Head of caudate nucleus (tissue), 42 donors: Measurements from ENCODE around the gene AGO3.
"Not testable (repeated sequence)": the region's sequence is repeated elsewhere in the genome, so short reads cannot be mapped to it uniquely, and the experiment has no call there.

Source experiments
- DNase-seq, 42 donors: peaks; one replicate each; pipeline versions ENCODE4 v3.0.0 to v3.0.0-alpha.2; 2020 to 2021; ENCODE audit warnings: mixed read lengths in 7 of 42
- intact Hi-C: fragments of 100-400 bp; cut with DNase I; formaldehyde crosslinking; loops from one replicate; pipeline ENCODE4 v1.15.0; 2022

The AGO3 gene

DNA sequence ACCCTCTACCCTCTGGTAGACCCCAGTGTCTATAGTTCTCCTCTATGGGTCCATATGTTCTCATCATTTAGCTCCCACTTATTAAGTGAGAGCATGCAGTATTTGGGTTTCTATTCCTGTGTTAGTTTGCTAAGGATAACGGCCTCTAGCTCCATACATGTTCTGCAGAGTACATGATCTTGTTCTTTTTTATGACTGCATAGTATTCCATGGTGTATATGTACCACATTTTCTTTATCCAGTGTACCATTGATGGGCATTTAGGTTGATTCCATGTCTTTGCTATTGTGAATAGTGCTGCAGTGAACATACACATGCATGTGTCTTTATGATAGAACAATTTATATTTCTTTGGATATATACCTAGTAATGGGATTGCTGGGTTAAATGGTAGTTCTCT is 33.4 kb downstream of the AGO3 start:
- DNase-seq, intact Hi-C loops: not testable (repeated sequence)

DNA sequence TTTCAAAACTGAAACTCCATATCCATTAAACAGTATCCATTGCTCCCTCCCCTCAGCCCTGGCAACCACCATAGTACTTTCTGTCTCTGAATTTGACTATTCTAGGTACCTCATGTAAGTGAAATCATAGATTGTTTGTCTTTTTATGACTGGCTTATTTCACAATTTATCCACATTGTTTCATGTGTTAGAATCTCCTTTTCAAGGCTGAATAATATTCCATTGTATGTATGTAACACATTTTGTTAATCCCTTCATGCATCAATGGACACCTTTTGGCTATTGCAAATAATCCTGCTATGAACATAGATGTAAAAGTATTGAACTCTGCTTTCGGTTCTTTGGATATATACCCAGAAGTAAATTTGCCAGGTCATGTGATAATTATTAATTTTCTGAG is 37.5 kb downstream of the AGO3 start:
- intact Hi-C loops, result no loop called here
- no peak for DNase-seq

DNA sequence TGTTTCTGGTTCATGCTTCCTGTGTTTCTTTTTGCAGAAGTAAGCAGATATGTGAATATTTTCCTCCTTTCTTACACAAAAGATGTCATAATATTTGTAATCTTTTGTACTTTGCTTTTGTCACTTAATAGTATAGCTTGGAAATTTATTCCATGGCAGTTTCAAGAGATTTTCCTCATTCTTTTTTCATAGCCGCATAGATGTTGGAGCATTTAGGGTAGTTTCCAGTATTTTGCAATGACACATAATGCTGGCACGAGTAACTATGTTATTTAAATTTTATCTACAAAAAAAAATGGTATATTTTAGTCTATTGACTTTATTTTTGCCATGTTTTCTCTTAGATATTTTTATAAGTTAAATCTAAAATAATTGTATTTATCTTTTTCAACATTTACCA is 40.7 kb downstream of the AGO3 start:
- no peak for DNase-seq
- intact Hi-C loops, result no loop called here

DNA sequence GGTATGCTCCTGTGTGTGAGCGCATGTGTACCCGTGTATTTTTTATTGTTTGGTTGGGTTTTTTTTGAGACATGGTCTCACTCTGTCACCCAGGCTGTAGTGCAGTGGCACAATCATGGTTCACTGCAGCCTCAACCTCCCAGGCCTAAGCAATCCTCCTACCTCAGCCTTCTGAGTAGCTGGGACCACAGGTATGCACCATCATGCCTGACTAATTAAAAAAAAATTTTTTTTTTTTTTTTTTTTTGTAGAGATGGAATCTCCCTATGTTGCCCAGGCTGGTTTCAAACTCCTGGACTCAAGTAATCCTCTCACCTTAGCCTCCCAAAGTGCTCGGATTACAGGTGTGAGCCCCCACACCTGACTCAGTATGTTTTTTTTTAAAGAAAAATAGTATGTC is 41.7 kb downstream of the AGO3 start:
- DNase-seq, intact Hi-C loops: not testable (repeated sequence)

DNA sequence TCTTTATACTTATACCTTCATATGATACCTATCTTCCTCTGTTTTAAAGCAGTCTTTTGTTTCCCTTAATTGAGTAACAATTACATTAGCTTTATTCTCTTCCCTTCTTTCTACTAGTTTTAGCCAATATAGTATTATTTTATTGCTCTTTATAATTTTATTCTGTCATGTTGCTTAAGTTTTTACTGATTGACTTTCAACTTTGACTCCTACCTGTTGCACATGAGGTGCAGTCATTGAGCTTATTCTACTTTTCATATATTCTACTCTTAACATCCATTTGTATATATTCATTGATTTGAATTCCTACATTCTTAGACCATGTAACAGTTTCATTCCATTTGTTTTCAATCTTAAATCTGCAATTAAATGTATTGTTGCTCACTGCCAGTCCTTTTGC is 49.2 kb downstream of the AGO3 start:
- no peak for DNase-seq
- intact Hi-C loops, result no loop called here

DNA sequence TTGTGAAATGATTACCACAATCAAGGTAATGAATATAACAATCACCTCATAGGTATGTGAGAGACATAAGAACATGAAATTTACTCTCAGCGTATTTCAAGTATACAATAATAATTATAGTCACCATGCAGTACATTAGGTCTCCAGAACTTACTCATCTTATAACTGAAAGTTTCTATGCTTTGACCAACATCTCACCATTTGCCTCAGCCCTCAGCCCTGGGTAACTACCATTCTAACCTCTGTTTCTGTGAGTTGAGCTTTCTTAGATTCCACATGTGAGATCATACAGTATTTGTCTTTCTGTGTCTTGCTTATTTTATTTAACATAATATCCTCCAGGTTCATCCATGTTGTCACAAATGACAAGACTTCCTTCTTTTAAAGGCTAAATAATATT is 57.3 kb downstream of the AGO3 start:
- DNase-seq, result no peak
- intact Hi-C loops, result no loop called here

DNA sequence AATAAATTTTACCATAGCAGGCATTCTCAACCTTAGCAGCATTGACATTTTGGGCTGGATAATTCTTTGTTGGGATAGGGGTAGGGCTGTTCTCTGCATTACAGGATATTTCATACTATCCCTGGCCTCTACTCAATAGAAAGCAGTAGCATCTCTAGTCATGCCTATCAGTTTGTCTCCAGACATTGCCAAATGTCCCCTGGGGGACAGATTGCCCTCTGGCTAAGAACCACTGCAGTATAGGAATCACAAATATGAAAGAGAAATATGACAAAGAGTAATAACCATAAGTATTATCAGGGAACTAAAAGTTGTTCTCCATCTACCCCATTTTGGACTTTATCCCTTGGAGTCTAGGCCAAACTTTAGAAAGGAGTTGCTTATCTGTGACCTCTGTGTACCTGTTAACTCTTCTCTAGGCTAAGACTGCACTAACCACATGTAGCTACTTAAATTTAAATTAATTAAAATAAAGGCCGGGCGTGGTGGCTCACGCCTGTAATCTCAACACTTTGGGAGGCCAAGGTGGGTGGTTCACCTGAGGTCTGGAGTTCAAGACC is 76.1 kb downstream of the AGO3 start:
- DNase-seq, result no peak
- intact Hi-C loops, result no loop called here

DNA sequence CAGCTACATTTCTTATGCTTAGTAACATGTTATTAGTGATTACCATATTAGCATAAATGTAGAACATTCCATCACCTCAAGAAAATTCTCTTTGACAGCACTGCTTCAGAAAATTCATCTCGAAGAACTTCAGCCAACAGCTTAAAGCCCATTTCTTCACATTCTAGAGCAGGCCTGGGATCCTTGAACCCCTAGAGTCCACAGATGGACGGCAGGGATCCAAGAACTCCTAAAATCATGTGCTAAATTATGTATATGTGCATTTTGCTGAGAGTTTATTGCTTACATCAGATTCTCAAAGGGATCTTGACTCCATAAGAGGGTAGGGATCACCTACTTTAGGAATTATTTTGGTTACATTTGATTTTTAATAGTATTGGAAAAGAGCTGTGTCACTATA is 76.8 kb downstream of the AGO3 start:
- no peak for DNase-seq
- intact Hi-C loops, result no loop called here

DNA sequence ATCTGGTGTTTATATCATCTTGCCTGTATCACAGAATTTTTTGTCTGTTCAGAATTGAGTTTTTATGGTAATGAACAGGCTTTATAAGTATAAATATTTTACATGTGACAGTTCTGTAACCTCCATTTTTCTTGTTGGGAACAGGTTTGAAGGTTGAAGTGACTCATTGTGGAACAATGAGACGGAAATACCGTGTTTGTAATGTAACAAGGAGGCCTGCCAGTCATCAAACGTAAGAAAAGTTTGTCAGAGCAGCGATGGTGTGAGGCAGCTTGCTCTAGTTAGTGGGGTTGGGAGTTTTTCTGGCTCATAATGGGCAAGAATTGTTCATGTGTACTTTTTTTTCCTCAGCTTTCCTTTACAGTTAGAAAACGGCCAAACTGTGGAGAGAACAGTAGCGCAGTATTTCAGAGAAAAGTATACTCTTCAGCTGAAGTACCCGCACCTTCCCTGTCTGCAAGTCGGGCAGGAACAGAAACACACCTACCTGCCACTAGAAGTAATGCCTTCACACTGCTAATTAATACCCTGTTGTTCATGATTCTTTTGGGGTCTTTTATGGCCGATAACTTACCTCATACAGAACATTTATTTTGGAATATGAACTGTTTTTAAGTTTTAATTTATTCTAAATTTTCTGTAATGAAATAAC is 77.8 kb downstream of the AGO3 start:
- intact Hi-C loops, result no loop called here
- no peak for DNase-seq

DNA sequence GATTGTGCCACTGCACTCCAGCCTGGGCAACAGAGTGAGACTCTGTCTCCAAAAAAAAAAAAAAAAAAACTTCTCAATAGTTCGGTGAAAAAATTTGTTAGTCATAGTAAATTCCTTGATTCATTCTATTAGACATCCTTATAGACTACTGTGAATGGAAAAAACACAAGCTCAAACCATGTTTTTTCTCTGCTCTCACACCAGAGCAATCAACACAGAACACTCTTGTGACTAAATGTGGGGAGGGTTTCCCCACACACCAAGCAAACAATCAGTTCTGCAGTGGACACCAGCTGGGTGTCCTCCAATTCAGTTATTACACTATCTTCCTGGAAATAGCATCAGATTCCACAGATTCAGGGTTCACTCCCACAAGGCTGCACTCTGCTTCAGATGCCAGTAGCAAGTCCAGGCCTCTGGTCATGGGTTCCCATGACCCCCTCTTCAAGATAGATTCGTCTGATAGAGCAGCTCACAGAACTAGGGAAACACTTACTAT is 83.9 kb downstream of the AGO3 start:
- no peak for DNase-seq

DNA sequence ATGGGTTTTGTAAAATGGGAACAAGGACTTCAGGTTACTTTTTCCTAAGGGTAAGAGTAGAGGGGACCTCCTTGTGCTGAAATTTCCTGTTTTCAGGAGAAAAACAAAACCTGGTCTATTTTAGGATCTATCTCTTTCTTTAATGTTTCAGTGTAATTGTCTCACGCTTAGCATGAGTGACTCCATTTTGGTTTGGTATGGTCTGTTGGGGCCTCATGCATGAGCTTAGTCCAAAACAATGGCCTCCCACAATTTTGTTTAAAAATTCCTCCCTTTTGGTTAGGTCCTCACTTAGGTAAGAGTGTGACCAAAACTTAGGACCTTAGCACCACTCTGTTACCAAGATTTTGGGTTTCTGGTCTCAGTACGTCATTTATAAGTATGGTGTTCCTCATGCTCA is 85.8 kb downstream of the AGO3 start:
- DNase-seq, result no peak
- intact Hi-C loops, result no loop called here

More for the DNA sequence above, 83.9 kb downstream of the AGO3 start:
- intact Hi-C loops, result no loop called here

DNA sequence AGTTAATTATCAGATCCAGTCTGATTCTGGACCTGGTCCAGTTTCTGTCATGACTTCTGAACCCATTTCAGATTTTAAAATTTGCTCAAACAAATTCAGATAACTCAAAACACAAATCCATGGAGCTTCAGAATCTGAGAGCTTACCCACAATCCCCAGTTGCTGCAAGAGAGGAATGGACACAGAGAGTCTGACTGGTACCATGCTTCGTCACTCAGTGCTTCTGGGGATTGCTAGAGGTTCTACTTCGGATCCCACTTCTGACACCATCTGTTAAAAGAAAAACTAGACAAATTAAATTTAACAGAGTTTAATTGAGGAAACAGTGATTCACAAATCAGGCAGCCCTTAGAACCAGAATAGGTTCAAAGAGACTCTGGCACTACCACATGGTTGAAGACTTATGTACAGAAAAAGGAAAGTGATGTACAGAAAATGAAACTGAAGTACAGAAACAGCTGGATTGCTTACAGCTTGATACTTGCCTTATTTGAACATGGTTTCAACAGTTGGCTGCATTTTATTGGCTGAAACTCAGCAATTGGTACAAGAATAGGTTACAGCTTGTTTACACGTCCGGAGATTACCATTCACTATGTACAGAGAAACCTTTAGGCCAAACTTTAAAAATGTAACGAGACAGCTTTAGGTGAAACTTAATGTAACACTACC is 92.3 kb downstream of the AGO3 start:
- intact Hi-C loops, result no loop called here
- no peak for DNase-seq

DNA sequence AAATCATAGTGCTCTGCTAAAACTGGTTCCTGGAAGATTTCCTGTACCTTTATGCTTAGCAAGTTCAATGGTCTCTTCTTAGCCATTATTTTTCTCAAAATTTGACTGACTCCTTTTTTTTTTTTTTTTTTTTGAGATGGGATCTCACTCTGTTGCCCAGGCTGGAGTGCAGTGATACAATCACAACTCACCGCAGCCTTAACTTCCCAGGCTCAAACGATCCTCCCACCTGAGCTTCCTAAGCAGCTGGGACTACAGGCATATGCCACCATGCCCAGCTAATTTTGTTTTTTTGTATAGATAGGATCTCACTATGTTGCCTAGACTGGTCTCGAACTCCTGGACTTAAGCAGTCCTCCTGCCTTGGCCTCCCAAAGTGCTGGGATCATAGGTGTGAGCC is 93.1 kb downstream of the AGO3 start:
- DNase-seq, intact Hi-C loops: not testable (repeated sequence)

DNA sequence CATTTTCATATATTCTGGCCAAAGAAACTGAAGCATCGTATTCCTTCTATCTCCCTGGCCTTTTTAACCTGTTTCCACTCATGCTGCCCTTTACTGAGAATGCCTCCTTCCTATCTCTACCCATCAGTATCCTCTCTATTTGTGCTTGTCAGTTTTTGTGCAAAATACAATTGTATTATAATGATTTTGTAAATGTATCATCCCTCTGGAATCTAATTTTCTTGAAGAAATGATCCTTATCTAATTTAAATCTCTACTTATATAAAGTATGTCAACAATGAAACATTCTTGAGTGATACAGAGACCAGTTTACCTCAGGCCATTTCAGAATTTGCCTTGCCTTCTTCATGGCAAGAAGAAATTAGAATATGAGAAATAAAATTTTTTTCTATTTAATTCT is 93.9 kb downstream of the AGO3 start:
- intact Hi-C loops, result no loop called here

DNA sequence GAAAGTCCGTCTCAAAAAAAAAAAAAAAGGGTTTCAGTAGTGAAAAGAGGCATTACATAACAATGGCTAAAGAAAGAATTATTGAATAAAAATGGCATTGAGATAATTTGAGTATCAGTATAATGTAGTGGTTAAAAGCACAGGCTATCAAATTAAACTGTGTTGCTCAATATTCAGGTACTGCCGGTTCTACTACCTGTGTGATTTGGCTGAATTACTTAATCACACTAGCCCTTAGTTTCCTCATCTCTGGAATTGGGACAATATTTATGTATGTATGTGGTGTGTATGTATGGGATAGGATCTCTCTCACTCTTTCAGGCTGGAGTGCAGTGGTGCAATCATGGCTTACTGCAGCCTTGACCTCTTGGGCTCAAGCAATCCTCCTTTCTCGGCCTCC is 96.9 kb downstream of the AGO3 start:
- DNase-seq, result no peak
- intact Hi-C loops, result no loop called here

More for the DNA sequence above, 93.9 kb downstream of the AGO3 start:
- no peak for DNase-seq

DNA sequence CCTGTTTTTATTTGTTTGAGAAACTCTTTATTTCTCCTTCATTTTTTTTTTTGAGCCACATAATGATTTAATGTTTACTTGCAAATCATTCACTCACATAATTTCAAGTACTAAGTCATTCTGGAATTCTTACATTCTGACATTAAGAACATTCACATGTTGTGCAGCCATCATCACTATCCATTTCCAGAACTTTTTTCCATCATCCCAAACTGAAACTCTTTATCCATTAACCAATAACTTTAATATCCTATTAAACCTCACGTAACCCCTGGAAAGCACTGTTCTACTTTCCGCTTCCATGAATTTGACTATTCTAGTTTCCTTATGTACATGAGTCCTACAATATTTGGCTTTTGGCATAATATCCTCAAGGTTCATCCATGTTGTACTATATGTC is 100.5 kb downstream of the AGO3 start:
- intact Hi-C loops, result no loop called here

DNA sequence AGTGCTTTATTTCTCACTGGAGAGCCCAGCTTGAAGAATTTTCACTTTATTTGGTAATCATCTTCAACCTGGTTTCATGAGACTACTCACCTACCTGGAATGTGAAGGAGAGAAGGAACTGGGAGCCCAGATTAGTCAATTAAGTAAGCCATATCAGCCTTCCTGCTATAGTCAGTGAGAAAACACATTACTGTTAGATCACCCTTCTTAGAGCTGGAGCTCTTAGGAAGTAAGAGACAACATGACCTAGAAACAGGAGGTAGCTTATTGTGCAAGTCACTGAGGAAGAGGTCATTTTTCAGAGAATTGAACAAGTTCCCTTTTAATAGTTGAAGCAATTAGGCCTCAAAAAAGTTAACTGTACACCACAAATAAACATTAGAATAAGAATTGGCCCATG is 103.8 kb downstream of the AGO3 start:
- no peak for DNase-seq
- intact Hi-C loops, result no loop called here

More for the DNA sequence above, 100.5 kb downstream of the AGO3 start:
- no peak for DNase-seq

DNA sequence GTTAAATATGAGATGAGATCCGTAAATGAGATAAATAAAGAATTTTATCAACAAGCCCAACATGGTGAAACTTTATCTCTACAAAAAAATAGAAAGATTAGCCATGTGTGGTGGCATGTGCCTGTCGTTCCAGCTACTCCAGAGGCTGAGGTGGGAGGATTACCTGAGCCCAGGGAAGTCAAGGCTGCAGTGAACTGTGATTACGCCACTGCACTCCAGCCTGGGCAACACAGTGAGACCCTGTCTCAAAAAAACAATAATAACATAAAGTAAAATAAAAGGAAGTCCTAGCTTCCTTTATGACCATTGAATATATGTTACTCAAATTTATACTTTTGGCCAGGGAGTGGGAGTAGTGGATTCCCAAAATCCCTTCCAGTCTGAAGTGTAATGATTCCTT is 104.2 kb downstream of the AGO3 start:
- intact Hi-C loops, result no loop called here
- no peak for DNase-seq

DNA sequence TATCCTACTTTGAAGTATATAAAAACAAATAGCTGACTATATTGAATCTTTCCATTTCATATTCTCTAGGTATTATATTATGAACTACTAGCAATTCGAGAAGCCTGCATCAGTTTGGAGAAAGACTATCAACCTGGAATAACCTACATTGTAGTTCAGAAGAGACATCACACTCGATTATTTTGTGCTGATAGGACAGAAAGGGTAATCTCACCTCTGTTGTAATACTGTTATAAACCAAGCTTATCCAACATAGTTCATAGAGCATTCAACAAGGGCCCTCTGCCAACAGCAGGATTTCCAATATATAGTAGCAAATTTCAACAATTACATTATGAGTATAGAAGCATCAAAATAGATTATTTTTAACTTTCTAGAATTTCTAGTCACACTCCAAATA is 109.3 kb downstream of the AGO3 start:
- DNase-seq, result no peak
- intact Hi-C loops, result no loop called here

DNA sequence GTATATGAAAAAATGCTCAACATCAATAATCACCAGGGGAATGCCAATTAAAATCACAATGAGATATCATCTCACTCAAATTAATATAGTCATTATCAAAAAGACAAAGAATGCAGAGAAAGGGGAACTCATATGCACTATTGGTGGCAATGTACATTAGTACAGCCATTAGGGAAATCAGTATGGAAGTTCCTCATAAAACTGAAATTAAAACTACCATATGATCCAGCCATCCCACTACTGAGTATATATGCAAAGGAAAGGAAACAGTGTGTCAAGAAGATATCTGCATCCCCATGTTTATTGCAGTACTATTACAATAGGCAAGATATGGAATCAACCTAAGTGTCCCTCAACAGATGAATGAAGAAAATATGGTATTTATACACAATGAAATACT is 120.9 kb downstream of the AGO3 start:
- intact Hi-C loops, result no loop called here
- DNase-seq, result no peak

DNA sequence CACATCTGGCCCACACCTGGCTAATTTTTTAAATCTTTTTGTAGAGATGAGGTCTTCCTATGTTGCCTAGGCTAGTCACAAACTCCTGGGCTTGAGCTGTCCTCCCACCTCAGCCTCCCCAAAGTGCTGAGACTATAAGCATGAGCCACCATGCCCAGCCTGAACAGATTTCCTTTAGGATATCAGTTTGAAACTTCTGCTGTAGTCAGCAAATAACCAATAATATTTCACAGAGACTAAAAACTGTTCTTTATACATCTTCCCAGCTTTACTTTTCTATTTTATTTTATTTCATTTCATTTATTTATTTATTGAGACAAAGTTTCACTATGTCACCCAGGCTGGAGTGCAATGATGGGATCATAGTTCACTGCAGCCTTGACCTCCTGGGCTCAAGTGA is 123.1 kb downstream of the AGO3 start:
- no peak for DNase-seq
- intact Hi-C loops, result no loop called here
